ENCODE results near the gene ARFRP1.

Gene ARFRP1

GRCh38 chr20:63701329-63702035 is 6.3 kb downstream of the ARFRP1 start:
- peak; percentile 2 for DNase-seq (ENCODE audit: low spot score)

- no peak for DNase-seq (ENCODE audit: low spot score)
These were observed 6.8 kb downstream of the ARFRP1 start for GRCh38 chr20:63701051-63701328.

DNA sequence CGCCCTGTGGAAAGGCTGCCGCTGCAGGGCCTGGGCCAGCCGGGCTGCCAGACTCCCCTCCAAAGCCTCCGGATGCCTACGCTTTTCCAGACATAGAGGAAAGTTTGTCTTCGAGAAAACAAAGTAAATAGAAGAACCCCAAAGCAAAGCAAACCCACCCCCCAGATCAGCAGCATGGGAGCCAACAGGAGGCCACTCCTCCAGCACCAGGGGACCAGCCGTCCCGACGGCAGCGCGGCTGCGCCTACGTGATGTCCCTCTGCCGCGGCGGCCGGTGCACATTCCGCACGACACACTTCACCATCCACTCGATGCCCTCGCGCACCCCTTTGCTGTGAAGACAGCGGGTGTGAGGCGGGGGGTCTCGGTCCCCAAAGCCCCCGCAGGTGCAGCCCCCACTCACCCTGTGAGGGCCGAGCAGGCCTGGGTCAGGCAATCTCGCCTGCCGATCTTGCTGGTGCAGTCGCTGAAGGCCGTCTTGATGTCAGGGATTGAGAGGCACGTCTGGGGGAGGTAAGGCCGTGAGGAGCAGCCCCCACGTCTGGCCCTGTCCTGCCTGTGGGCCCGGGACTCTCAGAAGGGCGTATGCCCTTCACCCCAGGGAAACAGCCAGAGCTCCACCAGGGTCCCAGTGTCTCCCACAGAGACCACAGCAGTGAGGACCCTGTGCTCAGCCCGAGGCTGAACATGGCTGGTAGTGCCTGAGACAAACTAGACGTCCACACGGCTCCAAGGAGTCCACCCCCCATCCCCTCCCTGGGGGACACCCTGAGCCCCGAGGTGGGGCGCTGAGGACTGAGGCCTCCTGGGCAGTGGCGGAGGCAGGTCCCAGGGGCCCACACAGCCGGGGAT is 7.4 kb downstream of the ARFRP1 start:
- DNase-seq (ENCODE audit: low spot score), result no peak

GRCh38 chr20:63699466-63700198 is 8.1 kb downstream of the ARFRP1 start:
- DNase-seq (ENCODE audit: low spot score), result peak; percentile 21

DNA sequence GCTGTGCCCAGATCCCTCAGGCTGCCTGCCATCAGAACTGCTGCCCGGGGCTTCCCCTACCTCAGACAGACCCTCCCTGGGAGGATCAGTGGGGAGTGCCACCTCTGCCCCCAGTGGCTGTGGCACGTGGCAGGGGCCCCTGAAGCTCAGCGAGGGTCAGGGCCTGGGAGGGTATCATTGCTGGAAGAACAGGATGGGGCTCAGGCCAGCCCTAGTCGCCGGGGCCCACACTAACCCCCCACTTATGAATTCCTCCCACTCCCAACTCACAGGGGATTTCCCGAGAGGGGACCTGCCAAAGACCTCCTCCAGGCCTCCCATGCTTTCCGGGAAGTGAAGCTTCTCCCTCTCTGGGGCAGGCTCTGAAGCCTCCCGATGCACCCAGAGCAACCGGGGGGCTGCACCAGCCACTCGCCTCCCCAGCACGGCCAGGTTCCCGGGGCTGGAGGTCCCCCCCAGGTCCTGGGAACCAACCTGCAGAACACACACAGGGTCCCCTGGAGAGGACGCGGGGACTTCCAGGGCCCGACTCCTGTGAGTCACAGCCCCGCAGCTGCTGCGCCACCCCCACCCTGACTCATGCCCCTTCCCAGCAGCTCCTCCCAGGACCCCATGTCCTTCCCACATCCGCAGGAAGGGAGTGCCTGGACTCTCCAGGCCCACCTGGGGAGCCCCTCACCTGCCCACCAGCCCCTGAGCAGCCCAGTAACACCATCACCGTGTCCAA is 8.9 kb downstream of the ARFRP1 start:
- peak; percentile 38 for DNase-seq (ENCODE audit: low spot score)

DNA sequence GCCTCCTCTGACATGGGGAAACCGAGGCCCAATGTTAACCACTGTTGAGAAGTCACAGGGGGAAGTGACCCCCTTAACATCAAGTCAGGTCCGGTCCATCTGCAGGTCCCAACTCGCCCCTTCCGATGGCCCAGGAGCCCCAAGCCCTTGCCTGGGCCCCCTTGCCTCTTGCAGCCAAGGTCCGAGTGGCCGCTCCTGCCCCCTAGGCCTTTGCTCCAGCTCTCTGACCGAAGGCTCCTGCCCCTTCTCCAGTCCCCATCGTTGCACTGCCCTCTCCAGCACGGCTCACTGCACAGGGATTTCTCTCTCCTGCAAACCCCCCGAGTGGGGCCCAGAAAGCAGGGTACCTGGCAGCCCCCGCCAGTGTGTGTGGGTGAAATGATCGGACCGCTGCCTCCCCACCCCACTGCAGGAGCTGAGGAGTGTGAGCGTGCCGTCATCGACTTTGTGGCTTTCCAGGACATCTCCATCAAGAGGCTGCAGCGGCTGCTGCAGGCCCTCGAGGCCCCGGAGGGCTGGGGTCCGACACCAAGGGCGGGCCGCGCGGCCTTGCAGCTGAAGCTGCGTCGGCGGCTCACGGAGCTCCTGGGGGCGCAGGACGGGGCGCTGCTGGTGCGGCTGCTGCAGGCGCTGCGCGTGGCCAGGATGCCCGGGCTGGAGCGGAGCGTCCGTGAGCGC is 9.8 kb downstream of the ARFRP1 start:
- DNase-seq (ENCODE audit: low spot score), result peak; percentile 55

GRCh38 chr20:63697357-63697867 is 10.4 kb downstream of the ARFRP1 start:
- peak; percentile 50 for DNase-seq (ENCODE audit: low spot score)

GRCh38 chr20:63696628-63697356 is 11.0 kb downstream of the ARFRP1 start, which contains the start of gene TNFRSF6B:
Gene TNFRSF6B (plus strand): TSS chr20:63696652. CDS start chr20:63696768, 116 bp downstream.
- DNase-seq (ENCODE audit: low spot score), result peak; percentile 57

- DNase-seq (ENCODE audit: low spot score), result peak; percentile 89
These were observed 11.5 kb downstream of the ARFRP1 start for GRCh38 chr20:63696306-63696627.

DNA sequence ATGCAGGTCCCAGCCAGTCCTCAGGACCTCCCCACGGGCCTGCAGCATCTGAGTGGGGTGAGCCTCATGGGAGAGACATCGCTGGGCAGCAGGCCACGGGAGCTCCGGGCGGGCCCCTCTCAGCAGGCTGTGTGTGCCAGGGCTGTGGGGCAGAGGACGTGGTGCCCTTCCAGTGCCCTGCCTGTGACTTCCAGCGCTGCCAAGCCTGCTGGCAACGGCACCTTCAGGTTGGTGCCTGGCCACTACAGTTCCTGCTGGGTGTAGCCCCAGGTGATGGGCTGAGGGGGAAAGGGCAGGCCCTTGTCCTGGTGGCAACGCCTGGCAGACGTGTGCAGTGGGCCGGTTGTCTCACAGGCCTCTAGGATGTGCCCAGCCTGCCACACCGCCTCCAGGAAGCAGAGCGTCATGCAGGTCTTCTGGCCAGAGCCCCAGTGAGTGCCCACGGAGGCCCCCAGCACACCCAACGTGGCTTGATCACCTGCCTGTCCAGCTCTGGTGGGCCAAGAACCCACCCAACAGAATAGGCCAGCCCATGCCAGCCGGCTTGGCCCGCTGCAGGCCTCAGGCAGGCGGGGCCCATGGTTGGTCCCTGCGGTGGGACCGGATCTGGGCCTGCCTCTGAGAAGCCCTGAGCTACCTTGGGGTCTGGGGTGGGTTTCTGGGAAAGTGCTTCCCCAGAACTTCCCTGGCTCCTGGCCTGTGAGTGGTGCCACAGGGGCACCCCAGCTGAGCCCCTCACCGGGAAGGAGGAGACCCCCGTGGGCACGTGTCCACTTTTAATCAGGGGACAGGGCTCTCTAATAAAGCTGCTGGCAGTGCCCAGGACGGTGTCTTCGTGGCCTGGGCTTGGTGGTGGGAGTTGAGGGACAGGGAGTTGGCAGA is 12.1 kb downstream of the ARFRP1 start:
- DNase-seq (ENCODE audit: low spot score), result peak; percentile 38

DNA sequence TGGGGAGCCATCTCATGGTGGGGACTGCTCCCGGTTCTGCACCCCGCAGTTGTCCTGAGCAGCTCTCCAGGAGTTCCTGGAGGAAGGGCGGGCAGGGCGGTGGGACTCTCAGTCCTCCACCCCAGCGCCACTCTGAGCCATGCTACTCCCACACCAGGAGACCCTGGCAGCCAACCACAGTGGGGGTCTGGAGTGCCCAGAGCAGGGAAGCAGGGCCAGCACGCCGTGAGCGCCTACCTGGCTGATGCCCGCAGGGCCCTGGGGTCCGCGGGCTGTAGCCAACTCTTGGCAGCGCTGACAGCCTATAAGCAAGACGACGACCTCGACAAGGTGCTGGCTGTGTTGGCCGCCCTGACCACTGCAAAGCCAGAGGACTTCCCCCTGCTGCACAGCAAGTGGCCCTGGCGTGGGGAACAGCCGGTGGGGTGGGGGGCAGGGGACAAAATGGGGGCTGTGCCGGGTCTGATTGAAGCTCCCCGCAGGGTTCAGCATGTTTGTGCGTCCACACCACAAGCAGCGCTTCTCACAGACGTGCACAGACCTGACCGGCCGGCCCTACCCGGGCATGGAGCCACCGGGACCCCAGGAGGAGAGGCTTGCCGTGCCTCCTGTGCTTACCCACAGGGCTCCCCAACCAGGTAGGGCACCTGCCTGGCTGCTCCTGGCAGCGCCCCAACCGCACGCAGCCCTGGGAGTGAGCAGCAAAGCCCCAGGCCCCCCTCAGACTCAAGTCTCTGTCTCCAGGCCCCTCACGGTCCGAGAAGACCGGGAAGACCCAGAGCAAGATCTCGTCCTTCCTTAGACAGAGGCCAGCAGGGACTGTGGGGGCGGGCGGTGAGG is 13.0 kb downstream of the ARFRP1 start:
- peak; percentile 27 for DNase-seq (ENCODE audit: low spot score)

GRCh38 chr20:63693733-63694583 is 13.8 kb downstream of the ARFRP1 start:
- DNase-seq (ENCODE audit: low spot score), result peak; percentile 10

- peak; percentile 12 for DNase-seq (ENCODE audit: low spot score)
These were observed 14.6 kb downstream of the ARFRP1 start for GRCh38 chr20:63693083-63693732.

- DNase-seq (ENCODE audit: low spot score), result no peak
These were observed 15.2 kb downstream of the ARFRP1 start for GRCh38 chr20:63692436-63693082.

GRCh38 chr20:63691711-63692435 is 15.9 kb downstream of the ARFRP1 start:
- no peak for DNase-seq (ENCODE audit: low spot score)

Measured in iPS-NIHi11 (cell line).